Left ventricle myocardium inferior (tissue), 1 donor: ENCODE results near the gene PLXNA4. TPM values are rescaled to one million over a fixed set of nuclear protein-coding genes. Genes with fewer than 3 reads are reported as not detected.

Experiments used
- DNase-seq: peaks from one replicate; pipeline ENCODE4 v3.0.0-alpha.2; 2020
- H3K27ac ChIP-seq: fragments of 200-600 bp; replicated peaks from 2 replicates; pipeline ENCODE4 v1.8.0; 2021
- H3K27me3 ChIP-seq: fragments of 200-600 bp; 2 replicates; pipeline ENCODE4 v1.8.0; 2021; ENCODE audit warnings: low read depth
- H3K36me3 ChIP-seq: fragments of 200-600 bp; 2 replicates; pipeline ENCODE4 v1.8.0; 2021
- H3K4me1 ChIP-seq: fragments of 200-600 bp; 2 replicates; pipeline ENCODE4 v1.8.0; 2021
- H3K4me3 ChIP-seq: fragments of 200-600 bp; 2 replicates; pipeline ENCODE4 v1.8.0; 2021; ENCODE audit warnings: mild to moderate bottlenecking, moderate library complexity
- H3K9me3 ChIP-seq: fragments of 200-600 bp; replicated peaks from 2 replicates; pipeline ENCODE4 v1.8.0; 2021
- intact Hi-C: fragments of 100-400 bp; cut with micrococcal nuclease; formaldehyde crosslinking; loops from one replicate; pipeline ENCODE4 v1.11.0; 2022
- total RNA-seq: library from RNA; stranded (reverse); fragmentation: NEBNext Ultra II Directional; extraction: Animal tissue kit (Norgen Biotek cat#: 25700); gene quantifications from one replicate; pipeline ENCODE4 v1.2.1, GENCODE V29; 2021
- TF ChIP-seq, protein P1 (sequence below): fragments of 200-600 bp; IDR thresholded peaks from 2 replicates; pipeline ENCODE4 v1.8.0; 2021; ENCODE audit warnings: antibody characterized with exemption, mild to moderate bottlenecking, borderline replicate concordance
- donor health status: DM: no; HTN: yes; CAD: no; lungs with severe emphysema.

PLXNA4 gene
- total RNA-seq, 1 donor from 2014 or later: 18.1 TPM

DNA sequence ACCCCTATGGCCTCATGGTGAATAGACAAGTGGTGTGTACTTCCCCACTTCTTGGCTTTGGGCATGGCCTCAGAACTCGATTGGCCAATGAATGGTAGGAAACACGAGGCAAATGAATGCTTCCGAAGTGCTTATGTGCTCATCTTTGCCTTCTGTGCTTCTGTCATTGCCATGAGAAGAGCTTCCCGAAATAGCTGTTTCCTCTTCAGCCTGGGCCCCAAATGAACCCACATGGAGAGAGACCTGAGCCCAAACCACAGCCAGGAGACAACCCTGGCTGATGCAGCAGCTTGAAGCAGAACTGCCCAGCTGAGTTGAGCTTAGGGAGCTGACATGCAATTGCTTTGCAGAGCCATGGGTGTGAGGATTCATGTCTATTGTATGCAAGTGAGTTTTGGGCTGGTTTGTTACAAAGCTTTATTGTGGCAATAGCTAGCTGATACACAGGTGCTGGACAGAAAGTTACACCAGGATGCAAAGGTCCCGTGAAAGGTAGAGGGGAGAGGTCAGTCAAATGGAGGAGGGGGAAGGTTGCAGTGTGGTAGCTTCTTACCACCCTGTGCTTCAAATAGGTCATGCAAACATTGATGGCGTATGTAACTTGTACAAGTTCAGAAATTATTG lies 328.2 kb downstream of the PLXNA4 start:
- Histone ChIP-seq H3K27me3 (no peaks in the 10 kb centered on the region), H3K9me3 (peaks cover 10% of the 10 kb centered on the region), H3K27ac (no peak overlapping the region), H3K36me3 (no peaks in the 10 kb centered on the region), H3K4me1 (peaks cover 26% of the 10 kb centered on the region), H3K4me3 (no peak overlapping the region)
- TF ChIP-seq, protein P1, sequence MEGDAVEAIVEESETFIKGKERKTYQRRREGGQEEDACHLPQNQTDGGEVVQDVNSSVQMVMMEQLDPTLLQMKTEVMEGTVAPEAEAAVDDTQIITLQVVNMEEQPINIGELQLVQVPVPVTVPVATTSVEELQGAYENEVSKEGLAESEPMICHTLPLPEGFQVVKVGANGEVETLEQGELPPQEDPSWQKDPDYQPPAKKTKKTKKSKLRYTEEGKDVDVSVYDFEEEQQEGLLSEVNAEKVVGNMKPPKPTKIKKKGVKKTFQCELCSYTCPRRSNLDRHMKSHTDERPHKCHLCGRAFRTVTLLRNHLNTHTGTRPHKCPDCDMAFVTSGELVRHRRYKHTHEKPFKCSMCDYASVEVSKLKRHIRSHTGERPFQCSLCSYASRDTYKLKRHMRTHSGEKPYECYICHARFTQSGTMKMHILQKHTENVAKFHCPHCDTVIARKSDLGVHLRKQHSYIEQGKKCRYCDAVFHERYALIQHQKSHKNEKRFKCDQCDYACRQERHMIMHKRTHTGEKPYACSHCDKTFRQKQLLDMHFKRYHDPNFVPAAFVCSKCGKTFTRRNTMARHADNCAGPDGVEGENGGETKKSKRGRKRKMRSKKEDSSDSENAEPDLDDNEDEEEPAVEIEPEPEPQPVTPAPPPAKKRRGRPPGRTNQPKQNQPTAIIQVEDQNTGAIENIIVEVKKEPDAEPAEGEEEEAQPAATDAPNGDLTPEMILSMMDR: no peak
- intact Hi-C loops: no loop called here
- no peak for DNase-seq

DNA sequence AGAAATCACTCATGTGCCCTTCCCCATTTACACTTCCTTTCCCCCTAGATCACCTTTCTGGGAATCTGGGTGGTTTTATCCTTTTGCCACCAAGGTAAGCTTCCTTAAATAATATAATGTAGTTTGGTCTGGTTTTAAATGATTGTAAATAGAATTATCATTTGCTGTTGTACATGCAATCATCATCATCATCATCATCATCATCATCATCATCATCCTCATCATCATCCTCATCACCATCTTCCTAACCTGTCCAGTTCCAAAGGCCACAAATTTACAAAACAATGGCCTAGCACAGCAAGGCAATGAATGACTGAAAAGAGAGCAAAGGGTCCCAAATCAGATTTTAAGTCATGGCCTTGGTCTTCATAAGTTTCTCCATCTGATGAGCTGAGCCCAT lies 329.7 kb downstream of the PLXNA4 start:
- no peak for DNase-seq
- no peak overlapping the region for H3K27ac ChIP-seq
- intact Hi-C loops: no loop called here
- peaks cover 23% of the 10 kb centered on the region for H3K4me1 ChIP-seq
- H3K27me3 ChIP-seq: no peaks in the 10 kb centered on the region
- TF ChIP-seq, protein P1: no peak
- peaks cover 10% of the 10 kb centered on the region for H3K9me3 ChIP-seq
- no peak overlapping the region for H3K4me3 ChIP-seq
- H3K36me3 ChIP-seq: no peaks in the 10 kb centered on the region

DNA sequence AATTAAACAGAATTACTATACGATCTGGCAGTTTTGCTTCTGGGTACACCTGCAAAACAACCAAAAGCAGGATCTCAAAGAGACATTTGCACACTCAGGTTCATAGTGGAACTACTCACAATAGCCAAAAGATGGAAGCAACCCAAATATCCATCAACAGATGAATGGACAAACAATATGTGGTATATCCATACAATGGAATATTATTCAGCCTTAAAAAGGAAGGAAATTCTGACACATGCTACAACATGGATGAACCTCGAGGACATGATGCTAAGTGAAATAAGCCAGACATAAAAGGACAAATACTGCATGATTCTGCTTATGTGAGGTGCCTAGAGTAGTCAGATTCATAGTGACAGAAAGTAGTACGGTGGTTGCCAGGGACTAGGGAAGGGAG lies 330.7 kb downstream of the PLXNA4 start:
- TF ChIP-seq, protein P1: no peak
- intact Hi-C loops: no loop called here
- no peaks in the 10 kb centered on the region for H3K36me3 ChIP-seq
- H3K4me1 ChIP-seq: peaks cover 12% of the 10 kb centered on the region
- no peak overlapping the region for H3K4me3 ChIP-seq
- no peaks in the 10 kb centered on the region for H3K27me3 ChIP-seq
- H3K27ac ChIP-seq: no peak overlapping the region
- no peak for DNase-seq
- peaks cover 10% of the 10 kb centered on the region for H3K9me3 ChIP-seq

DNA sequence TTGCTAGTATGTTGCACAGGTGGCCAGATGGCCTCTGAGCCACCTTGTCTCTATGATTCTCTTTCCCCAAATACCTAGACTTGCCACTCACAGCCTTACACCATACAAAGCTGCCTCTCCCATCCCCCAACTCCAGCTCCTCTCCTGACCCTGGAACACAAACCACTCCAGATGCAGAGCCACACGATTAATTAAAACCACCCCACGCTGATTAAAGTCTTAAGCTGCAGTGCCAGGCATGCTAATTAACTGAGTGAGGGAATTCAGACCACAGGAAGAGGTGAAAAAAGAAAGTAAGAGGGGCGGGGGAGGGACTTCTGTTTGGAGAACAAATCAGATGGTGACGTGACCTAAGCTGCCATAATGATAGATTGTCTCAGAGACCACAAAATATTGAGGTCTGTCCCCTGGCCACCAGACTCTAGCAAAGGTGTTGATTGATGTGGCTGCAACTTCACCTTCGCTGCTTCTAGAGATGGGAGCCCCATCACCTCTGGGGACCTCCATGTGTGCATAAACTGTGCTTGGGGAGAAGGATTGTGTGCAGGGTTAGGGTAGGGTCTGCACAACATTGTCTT lies 331.3 kb downstream of the PLXNA4 start:
- Histone ChIP-seq H3K36me3 (no peaks in the 10 kb centered on the region), H3K4me3 (no peak overlapping the region), H3K4me1 (peaks cover 7% of the 10 kb centered on the region), H3K27me3 (no peaks in the 10 kb centered on the region), H3K9me3 (peaks cover 10% of the 10 kb centered on the region), H3K27ac (no peak overlapping the region)
- TF ChIP-seq, protein P1: no peak
- no peak for DNase-seq
- intact Hi-C loops: no loop called here

DNA sequence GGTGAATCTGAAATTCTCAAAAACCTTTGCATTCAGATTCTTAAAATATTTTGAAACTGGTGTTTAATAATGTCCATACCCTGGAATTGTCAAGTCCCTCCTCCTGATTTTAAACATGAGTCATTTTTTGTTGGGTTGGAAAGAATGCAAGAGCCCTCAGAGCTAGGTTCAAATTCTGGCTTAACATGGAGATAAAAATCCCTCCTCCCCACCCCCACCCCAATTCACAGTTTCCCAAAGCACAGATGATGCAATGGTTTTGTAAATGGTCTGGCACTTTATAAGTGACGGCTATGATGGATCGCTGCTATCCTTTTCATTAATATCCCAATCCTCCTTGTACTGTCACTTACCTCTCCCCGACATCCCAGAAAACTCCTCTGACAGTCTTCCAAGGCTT lies 332.8 kb downstream of the PLXNA4 start:
- Histone ChIP-seq H3K36me3 (no peaks in the 10 kb centered on the region), H3K27me3 (no peaks in the 10 kb centered on the region), H3K4me1 (no peaks in the 10 kb centered on the region), H3K4me3 (no peak overlapping the region), H3K9me3 (peaks cover 10% of the 10 kb centered on the region), H3K27ac (no peak overlapping the region)
- no peak for DNase-seq
- TF ChIP-seq, protein P1: no peak
- intact Hi-C loops: no loop called here
